ENCODE results near the gene OOSP1. TPM values are rescaled to one million over a fixed set of nuclear protein-coding genes. Genes with fewer than 3 reads are reported as not detected.

OOSP1 gene
- total and polyA plus RNA-seq, 2 donors (not counting 3 experiments of a cell fraction or from before 2014, with no cell fraction given): 0.11 TPM; not detected in 1

- H3K9ac ChIP-seq (replicated peaks; ENCODE audit: extremely low read depth, insufficient read depth, low read length): no peak overlapping the region
- H3K27ac ChIP-seq (ENCODE audit: insufficient read depth, low read depth, low read length): no peak overlapping the region
- BruUV-seq (replicated peaks): no TSS peak
- H3K36me3 ChIP-seq (ENCODE audit: control insufficient read depth in 2 of 2, extremely low read depth in 1 of 2, insufficient read depth in 2 of 2, low read length in 2 of 2): no peaks in the 10 kb centered on the region
- no peak overlapping the region for H2AFZ ChIP-seq (ENCODE audit: low read depth, low read length)
- no peak overlapping the region for H3K4me2 ChIP-seq (ENCODE audit: insufficient read depth, low read length)
- no peaks in the 10 kb centered on the region for H3K9me3 ChIP-seq (replicated peaks; ENCODE audit: control insufficient read depth, insufficient read depth, low read length)
- H3K9me1 ChIP-seq (replicated peaks; ENCODE audit: control insufficient read depth, extremely low read depth, insufficient read depth, low read length): no peaks in the 10 kb centered on the region
- FAIRE-seq (no peak), DNase-seq (ENCODE audit: low read depth, low spot score) (no peak)
- dilution Hi-C loops (cut with MboI; ENCODE audit: extremely low pct_ligation_motif_present, low sequenced_read_pairs): no loop called here
- CTCF ChIA-PET: no interaction called here
- POLR2A ChIA-PET: no interaction called here
- TF ChIP-seq MYC (IDR thresholded peaks at IDR 0.05; ENCODE audit: low read depth, low read length): no peak
- no peak for TF ChIP-seq POLR2A (IDR thresholded peaks at IDR 0.05; ENCODE audit: low read depth, low read length)
- no peak for TF ChIP-seq FOS (IDR thresholded peaks at IDR 0.05; ENCODE audit: borderline replicate concordance, insufficient read depth, low read length)
- TF ChIP-seq JUN (IDR thresholded peaks at IDR 0.05; ENCODE audit: borderline replicate concordance, insufficient read depth, insufficient read length, low read depth): no peak
- no peak for TF ChIP-seq EZH2 (IDR thresholded peaks at IDR 0.05; ENCODE audit: borderline replicate concordance, low read depth, low read length, severe bottlenecking)
- no peak for TF ChIP-seq CTCF (IDR thresholded peaks at IDR 0.05; ENCODE audit: extremely low read depth in 1 of 2, insufficient read depth in 1 of 2, low read depth in 1 of 2, low read length in 2 of 2)
- no peak for TF ChIP-seq POLR2AphosphoS5 (IDR thresholded peaks at IDR 0.05; ENCODE audit: insufficient read depth, low read depth, low read length)
- TF ChIP-seq MAX (IDR thresholded peaks at IDR 0.05; ENCODE audit: insufficient read depth, insufficient read length): no peak
- no peak for TF ChIP-seq GATA2 (IDR thresholded peaks at IDR 0.05; ENCODE audit: insufficient read depth, insufficient read length, low read depth, low read length)
- no peaks in the 10 kb centered on the region for H3K79me2 ChIP-seq (ENCODE audit: control insufficient read depth, insufficient read depth, low read length)
- H3K4me3 ChIP-seq (replicated peaks in 1 of 3; ENCODE audit: insufficient read depth in 1 of 3, low read depth in 1 of 3, low read length in 3 of 3): no peak overlapping the region
- no peaks in the 10 kb centered on the region for H3K4me1 ChIP-seq (ENCODE audit: control insufficient read depth, extremely low read depth, insufficient read depth, low read length)
- peaks cover 0 to 2% of the 10 kb centered on the region in 2 experiments for H3K27me3 ChIP-seq (ENCODE audit: control insufficient read depth in 2 of 2, insufficient read depth in 2 of 2, low read length in 2 of 2)
- intact Hi-C loops (cut with micrococcal nuclease): no loop called here
- H4K20me1 ChIP-seq (replicated peaks; ENCODE audit: control insufficient read depth, extremely low read depth, insufficient read depth, low read length): no peaks in the 10 kb centered on the region
Observed at GRCh38 chr11:59990421-59990820, 52.2 kb downstream of the OOSP1 start.

All from endothelial cell of umbilical vein (primary cell).